A673 (cell line): ENCODE data around the gene GPR183. TPM values are rescaled to one million over a fixed set of nuclear protein-coding genes. Genes with fewer than 3 reads are reported as not detected.
A peak's percentile ranks its signal among the peaks of the same experiment; 100 is the strongest.

Experiments used
- BruUV-seq: library from RNA; stranded (reverse); fragments of 400-500 nt; replicated peaks from 2 replicates; lab custom pipeline; 2021; lab: Mats Ljungman, UMichigan
- CTCF ChIA-PET: fragments of 300-600 bp; sonication (Branson Sonifier 250); formaldehyde crosslinking; loops from one replicate; lab custom pipeline; 2022; ENCODE audit warnings: antibody characterized with exemption; lab: Charles Lee
- POLR2A ChIA-PET: fragments of 300-600 bp; sonication (Branson Sonifier 250); formaldehyde crosslinking; loops from one replicate; lab custom pipeline; 2022; ENCODE audit warnings: antibody characterized with exemption; ENCODE audit not compliant: low non-redundant PET; lab: Charles Lee
- DNase-seq: peaks from one replicate; pipeline ENCODE4 v3.0.0-alpha.2; 2015; ENCODE audit warnings: low spot score
- H3K27ac ChIP-seq: fragments of 200-600 bp; sonication (generic); 2 replicates; pipeline ENCODE4 v1.5.1; 2016; ENCODE audit warnings: mixed run types, low read depth, mild to moderate bottlenecking, mixed read lengths, antibody characterized with exemption, low read length; ENCODE audit not compliant: poor library complexity, severe bottlenecking
- H3K27me3 ChIP-seq: fragments of 200-600 bp; sonication (generic); replicated peaks from 2 replicates; pipeline ENCODE4 v1.6.1; 2017; ENCODE audit warnings: mixed run types, low read depth, mild to moderate bottlenecking, mixed read lengths, antibody characterized with exemption, low read length; ENCODE audit not compliant: insufficient read depth, poor library complexity
- H3K36me3 ChIP-seq: fragments of 200-600 bp; sonication (generic); 2 replicates; pipeline ENCODE4 v1.6.1; 2016; ENCODE audit warnings: mixed run types, mild to moderate bottlenecking, mixed read lengths, antibody characterized with exemption, low read length; ENCODE audit not compliant: insufficient read depth, poor library complexity, severe bottlenecking
- H3K4me1 ChIP-seq: fragments of 200-600 bp; sonication (generic); 2 replicates; pipeline ENCODE4 v1.6.1; 2017; ENCODE audit warnings: mixed run types, mild to moderate bottlenecking, mixed read lengths, antibody characterized with exemption, low read length; ENCODE audit not compliant: insufficient read depth, poor library complexity, severe bottlenecking
- H3K4me3 ChIP-seq: fragments of 200-600 bp; sonication (generic); 2 replicates; pipeline ENCODE4 v1.5.1; 2016; ENCODE audit warnings: low read depth, mixed run types, mild to moderate bottlenecking, mixed read lengths, low read length; ENCODE audit not compliant: poor library complexity, severe bottlenecking
- H3K9me3 ChIP-seq: fragments of 200-600 bp; sonication (generic); 2 replicates; pipeline ENCODE4 v1.6.1; 2016; ENCODE audit warnings: mixed run types, low read depth, mild to moderate bottlenecking, mixed read lengths, antibody characterized with exemption, low read length; ENCODE audit not compliant: poor library complexity, severe bottlenecking
- CTCF ChIP-seq: fragments of 300-800, 200-600 bp; sonication (generic); conservative IDR thresholded peaks from 2 replicates; pipeline ENCODE4 v1.5.1; 2017; ENCODE audit warnings: low read depth, mild to moderate bottlenecking, antibody characterized with exemption, low read length, moderate library complexity, mixed read lengths
- EZH2 ChIP-seq: fragments of 200-600 bp; sonication (generic); IDR thresholded peaks from 2 replicates; pipeline ENCODE4 v1.6.1; 2017; ENCODE audit warnings: borderline replicate concordance, low read depth, mild to moderate bottlenecking, mixed read lengths, antibody characterized with exemption, low read length; ENCODE audit not compliant: poor library complexity, severe bottlenecking
- intact Hi-C: fragments of 100-400 bp; cut with micrococcal nuclease; formaldehyde crosslinking; loops from one replicate; pipeline ENCODE4 v1.10.0; 2022; ENCODE audit not compliant: unreplicated experiment
- total RNA-seq: library from RNA; stranded (reverse); gene quantifications from 2 replicates; pipeline ENCODE4 v1.2.3, GENCODE V29; 2021

Gene GPR183
- total RNA-seq, 1 experiment from 2014 or later = not detected

GRCh38 chr13:99280166-99280565 is 27.0 kb downstream of the GPR183 start:
- intact Hi-C loops = no loop called here
- H3K9me3 ChIP-seq = no peaks in the 10 kb centered on the region
- DNase-seq = peak; percentile 12

GRCh38 chr13:99279637-99280036 is 27.6 kb downstream of the GPR183 start:
- Histone ChIP-seq H3K9me3 (no peaks in the 10 kb centered on the region), H3K4me3 (no peak overlapping the region), H3K27me3 (no peaks in the 10 kb centered on the region), H3K27ac (no peak overlapping the region), H3K36me3 (no peaks in the 10 kb centered on the region), H3K4me1 (no peaks in the 10 kb centered on the region)
- DNase-seq = no peak
- TF ChIP-seq CTCF (no peak), EZH2 (no peak)
- ChIA-PET POLR2A (no interaction called here), CTCF (no interaction called here)
- BruUV-seq = no TSS peak
- intact Hi-C loops = no loop called here

More at GRCh38 chr13:99280166-99280565, 27.0 kb downstream of the GPR183 start:
- no peak overlapping the region for H3K4me3 ChIP-seq
- H3K36me3 ChIP-seq = no peaks in the 10 kb centered on the region
- no peaks in the 10 kb centered on the region for H3K27me3 ChIP-seq
- no peaks in the 10 kb centered on the region for H3K4me1 ChIP-seq
- POLR2A ChIA-PET = no interaction called here
- CTCF ChIA-PET = no interaction called here
- TF ChIP-seq CTCF = no peak
- no peak for TF ChIP-seq EZH2
- no peak overlapping the region for H3K27ac ChIP-seq
- BruUV-seq = no TSS peak

GRCh38 chr13:99278843-99279242 is 28.4 kb downstream of the GPR183 start:
- CTCF ChIA-PET = no interaction called here
- Histone ChIP-seq H3K4me1 (no peaks in the 10 kb centered on the region), H3K27me3 (no peaks in the 10 kb centered on the region), H3K36me3 (no peaks in the 10 kb centered on the region), H3K9me3 (no peaks in the 10 kb centered on the region), H3K27ac (no peak overlapping the region), H3K4me3 (no peak overlapping the region)
- TF ChIP-seq EZH2 (no peak), CTCF (no peak)
- no peak for DNase-seq
- POLR2A ChIA-PET = no interaction called here
- BruUV-seq = no TSS peak
- intact Hi-C loops = no loop called here
